Lower leg skin (tissue), 3 donors: ENCODE measurements around the gene EID3.

Experiments
- CTCF ChIP-seq, 3 donors: fragments of 450-650 bp; IDR thresholded peaks; one replicate each; pipeline ENCODE4 v1.5.1; 2016; ENCODE audit warnings: antibody characterized with exemption in 3 of 3, mild to moderate bottlenecking in 3 of 3, moderate library complexity in 2 of 3
- POLR2A ChIP-seq, 2 donors: fragments of 450-650 bp; IDR thresholded peaks; one replicate each; pipeline ENCODE4 v1.6.1; 2016 to 2017; ENCODE audit warnings: antibody characterized with exemption in 2 of 2, mild to moderate bottlenecking in 1 of 2, moderate library complexity in 1 of 2

GRCh38 chr12:104345234-104346066 is 41.9 kb downstream of the EID3 start:
- TF ChIP-seq CTCF (IDR thresholded peaks at IDR 0.05) (no peak), POLR2A (IDR thresholded peaks at IDR 0.05) (no peak)
